HCT116 (cell line): ENCODE data around the gene CAPZB. TPM values are rescaled to one million over a fixed set of nuclear protein-coding genes. Genes with fewer than 3 reads are reported as not detected.

Experiments used
- ATAC-seq: fragments of 200-7000 bp; cut with Tn5 transposase; 2 replicates; pipeline ENCODE4 v1.9.1; 2020; ENCODE audit warnings: mild to moderate bottlenecking, moderate library complexity
- BruUV-seq: library from RNA; stranded (reverse); fragments of 400-500 nt; replicated peaks from 2 replicates; lab custom pipeline; 2021; lab: Mats Ljungman, UMichigan
- CTCF ChIA-PET: fragments of 300-600 bp; sonication (Branson Sonifier 250); formaldehyde crosslinking; loops from one replicate; lab custom pipeline; 2021; ENCODE audit warnings: antibody characterized with exemption; lab: Charles Lee
- POLR2A ChIA-PET: fragments of 300-600, 350-600 bp; sonication (Branson Sonifier 250); formaldehyde crosslinking; loops from one replicate; lab custom pipeline; 2021; ENCODE audit warnings: antibody characterized with exemption; lab: Charles Lee
- RAD21 ChIA-PET, 2 experiments: fragments of 300-600 bp; sonication (Branson Sonifier 250); formaldehyde crosslinking; loops; one replicate each; lab custom pipeline; 2023; ENCODE audit warnings: low total read pairs in 2 of 2; ENCODE audit not compliant: uncharacterized antibody in 2 of 2, unreplicated experiment in 2 of 2, low non-redundant PET in 1 of 2; lab: Charles Lee
- DNase-seq: peaks from one replicate; pipeline ENCODE4 v3.0.0-alpha.2; 2010; ENCODE audit warnings: low read depth, low spot score
- H2AFZ ChIP-seq: fragments of 200-600 bp; shearing (Covaris generic), sonication (generic); 2 replicates; pipeline ENCODE4 v1.6.1; 2017; ENCODE audit warnings: low read depth, mixed run types, mixed read lengths, antibody characterized with exemption, low read length; ENCODE audit not compliant: poor library complexity, severe bottlenecking
- H3K27ac ChIP-seq: 2 replicates; pipeline ENCODE4 v1.5.1; 2012; ENCODE audit warnings: low read depth, low read length
- H3K27me3 ChIP-seq: fragments of 200-600 bp; sonication (generic); 2 replicates; pipeline ENCODE4 v1.6.1; 2016; ENCODE audit warnings: mixed run types, low read length, mixed read lengths; ENCODE audit not compliant: insufficient read depth
- H3K36me3 ChIP-seq, 2 experiments: fragments of 200-500 bp in 1 of 2; fragments of 200-600 bp in 1 of 2; sonication (Bioruptor generic) in 1 of 2; sonication (generic) in 1 of 2; 2 replicates each; pipeline versions ENCODE4 v1.5.1 to v1.6.1; 2014 to 2016; ENCODE audit warnings: low read length in 2 of 2, inconsistent platforms in 1 of 2, mixed read lengths in 1 of 2, mixed run types in 1 of 2; ENCODE audit not compliant: insufficient read depth in 2 of 2, control insufficient read depth in 1 of 2
- H3K4me1 ChIP-seq, 2 experiments: fragments of 200-600 bp in 1 of 2; sonication (generic) in 1 of 2; 2 replicates each; pipeline versions ENCODE4 v1.5.1 to v1.6.1; 2012 to 2017; ENCODE audit warnings: low read length in 2 of 2, inconsistent platforms in 1 of 2, mild to moderate bottlenecking in 1 of 2, mixed read lengths in 1 of 2, mixed run types in 1 of 2, moderate library complexity in 1 of 2; ENCODE audit not compliant: insufficient read depth in 2 of 2, control insufficient read depth in 1 of 2
- H3K4me2 ChIP-seq: fragments of 200-600 bp; sonication (generic); 2 replicates; pipeline ENCODE4 v1.6.1; 2017; ENCODE audit warnings: mixed run types, low read length, mixed read lengths
- H3K4me3 ChIP-seq, 2 experiments: fragments of 200-600 bp in 1 of 2; sonication (generic) in 1 of 2; replicated peaks in 1 of 2; 2 replicates each; pipeline ENCODE4 v1.5.1; 2011 to 2016; ENCODE audit warnings: low read length in 2 of 2, control low read depth in 1 of 2, low read depth in 1 of 2, mild to moderate bottlenecking in 1 of 2, mixed read lengths in 1 of 2, mixed run types in 1 of 2
- H3K79me2 ChIP-seq: fragments of 200-600 bp; sonication (generic); 2 replicates; pipeline ENCODE4 v1.6.1; 2017; ENCODE audit warnings: mild to moderate bottlenecking, mixed run types, low read length, moderate library complexity, mixed read lengths; ENCODE audit not compliant: insufficient read depth
- H3K9ac ChIP-seq: fragments of 200-600 bp; sonication (generic); 2 replicates; pipeline ENCODE4 v1.6.1; 2016; ENCODE audit warnings: low read length, mixed read lengths
- H3K9me2 ChIP-seq: fragments of 200-600 bp; sonication (generic), shearing (Covaris generic); 2 replicates; pipeline ENCODE4 v1.6.1; 2017; ENCODE audit warnings: mixed run types, mild to moderate bottlenecking, moderate library complexity; ENCODE audit not compliant: insufficient read depth
- H3K9me3 ChIP-seq, 2 experiments: fragments of 200-500 bp in 1 of 2; fragments of 200-600 bp in 1 of 2; sonication (Bioruptor generic) in 1 of 2; sonication (generic) in 1 of 2; 2 replicates each; pipeline ENCODE4 v1.6.1; 2014 to 2017; ENCODE audit warnings: low read length in 2 of 2, mixed read lengths in 2 of 2, inconsistent platforms in 1 of 2, low read depth in 1 of 2, mild to moderate bottlenecking in 1 of 2, mixed run types in 1 of 2, moderate library complexity in 1 of 2; ENCODE audit not compliant: control insufficient read depth in 1 of 2, insufficient read depth in 1 of 2
- H4K20me1 ChIP-seq: fragments of 200-600 bp; sonication (generic), shearing (Covaris generic); 2 replicates; pipeline ENCODE4 v1.6.1; 2017; ENCODE audit warnings: mixed run types, mild to moderate bottlenecking, moderate library complexity; ENCODE audit not compliant: insufficient read depth
- ATF3 ChIP-seq: IDR thresholded peaks from 2 replicates; pipeline ENCODE4 v1.6.1; 2012
- CEBPB ChIP-seq: IDR thresholded peaks from 2 replicates; pipeline ENCODE4 v1.6.1; 2012; ENCODE audit warnings: low read depth
- POLR2A ChIP-seq: IDR thresholded peaks from 2 replicates; pipeline ENCODE4 v1.7.0; 2011; ENCODE audit warnings: borderline replicate concordance; ENCODE audit not compliant: insufficient read depth, insufficient read length; ENCODE audit errors: extremely low read depth
- REST ChIP-seq: IDR thresholded peaks from 2 replicates; pipeline ENCODE4 v1.6.1; 2012; ENCODE audit warnings: low read depth
- SIN3A ChIP-seq: IDR thresholded peaks from 2 replicates; pipeline ENCODE4 v1.6.1; 2012; ENCODE audit warnings: low read depth
- SP1 ChIP-seq: IDR thresholded peaks from 2 replicates; pipeline ENCODE4 v1.6.1; 2012; ENCODE audit warnings: low read depth
- SRF ChIP-seq: IDR thresholded peaks from 2 replicates; pipeline ENCODE4 v1.6.1; 2012; ENCODE audit warnings: low read depth
- ZBTB33 ChIP-seq: IDR thresholded peaks from 2 replicates; pipeline ENCODE4 v1.6.1; 2011; ENCODE audit warnings: mild to moderate bottlenecking, low read length, moderate library complexity; ENCODE audit not compliant: insufficient replicate concordance; ENCODE audit errors: extremely low read depth
- ZFX ChIP-seq: fragments of 450-650 bp; IDR thresholded peaks from 2 replicates; pipeline ENCODE4 v1.6.1; 2017
- intact Hi-C: fragments of 100-400 bp; cut with micrococcal nuclease; formaldehyde crosslinking; loops from 2 replicates; pipeline ENCODE4 v1.10.0; 2022
- total RNA-seq: library from RNA; stranded (reverse); gene quantifications from one replicate; pipeline ENCODE4 v1.2.1, GENCODE V29; 2021; ENCODE audit not compliant: unreplicated experiment

CAPZB gene
- total RNA-seq, 1 experiment from 2014 or later = 203 TPM

GRCh38 chr1:19476450-19477190 lies 8.7 kb downstream of the CAPZB start:
- Histone ChIP-seq H3K79me2 (peaks cover 97% of the 10 kb centered on the region), H3K9me2 (no peaks in the 10 kb centered on the region), H3K4me1 (no peaks in the 10 kb centered on the region), H3K4me3 (no peak overlapping the region), H3K9ac (no peak overlapping the region), H3K9me3 (no peaks in the 10 kb centered on the region), H2AFZ (no peak overlapping the region), H3K36me3 (no peaks in the 10 kb centered on the region), H4K20me1 (peaks cover 11% of the 10 kb centered on the region; the same call in 1 of the 2 replicates), H3K4me2 (no peak overlapping the region), H3K27ac (no peak overlapping the region), H3K27me3 (no peaks in the 10 kb centered on the region)
- ChIA-PET RAD21 (no interaction called here), POLR2A (no interaction called here), CTCF (no interaction called here)
- no TSS peak for BruUV-seq
- DNase-seq (no peak), ATAC-seq (no peak)
- no peak for TF ChIP-seq ZFX
- TF ChIP-seq REST = no peak
- no peak for TF ChIP-seq ZBTB33
- no peak for TF ChIP-seq ATF3
- no peak for TF ChIP-seq SP1
- TF ChIP-seq POLR2A = no peak
- no peak for TF ChIP-seq SIN3A
- TF ChIP-seq CEBPB = no peak
- TF ChIP-seq SRF = no peak
- intact Hi-C loops = no loop called here
